Measurements from ENCODE around the gene FOSL2.

The FOSL2 gene

DNA sequence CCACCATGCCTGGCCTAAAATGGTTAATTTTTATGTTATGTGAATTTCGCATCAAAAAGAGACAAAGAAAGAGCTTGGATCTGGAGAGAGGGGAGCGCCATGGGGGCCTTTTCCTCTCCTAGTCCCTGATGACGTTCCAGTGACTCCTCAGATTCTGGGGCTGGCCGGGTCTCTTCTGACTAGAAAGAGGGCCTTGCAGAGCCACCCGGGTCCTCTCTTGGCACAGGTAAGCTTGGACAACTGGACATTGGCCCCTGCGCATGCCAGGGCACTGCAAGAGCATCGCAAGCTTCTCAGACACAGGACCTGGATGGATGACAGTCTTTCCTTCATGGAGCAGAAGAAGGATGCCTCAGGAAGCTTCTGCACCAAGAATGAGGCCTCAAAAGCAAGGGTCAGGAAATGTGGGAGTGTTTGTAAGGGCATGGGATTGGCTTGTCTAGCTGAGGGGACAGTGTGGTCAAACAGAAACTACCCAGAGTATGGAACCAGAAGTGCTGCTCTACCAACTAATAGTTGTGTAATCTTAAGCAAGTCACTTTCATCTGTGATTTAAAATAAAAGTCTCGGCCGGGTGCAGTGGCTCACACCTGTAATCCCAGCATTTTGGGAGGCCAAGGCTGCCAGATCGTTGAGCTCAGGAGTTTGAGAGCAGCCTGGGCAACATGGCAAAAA is 35.2 kb downstream of the FOSL2 start:
- H3K9me2 ChIP-seq (replicated peaks; ENCODE audit: insufficient read depth, low read length) = no peaks in the 10 kb centered on the region
- H3K27me3 ChIP-seq (replicated peaks; ENCODE audit: insufficient read depth, low read length) = no peaks in the 10 kb centered on the region
- H3F3A ChIP-seq (ENCODE audit: insufficient read depth, low read length) = no peaks in the 10 kb centered on the region
- no peaks in the 10 kb centered on the region for H4K20me1 ChIP-seq (ENCODE audit: insufficient read depth, low read length)
- no peaks in the 10 kb centered on the region for H3K79me2 ChIP-seq (ENCODE audit: low read length)
- H3K4me2 ChIP-seq (ENCODE audit: low read depth, low read length) = no peak overlapping the region
- no peaks in the 10 kb centered on the region for H3K36me3 ChIP-seq (replicated peaks; ENCODE audit: insufficient read depth, low read length)
- no peak overlapping the region for H3K9ac ChIP-seq (ENCODE audit: low read length)
- TF ChIP-seq, protein P1, sequence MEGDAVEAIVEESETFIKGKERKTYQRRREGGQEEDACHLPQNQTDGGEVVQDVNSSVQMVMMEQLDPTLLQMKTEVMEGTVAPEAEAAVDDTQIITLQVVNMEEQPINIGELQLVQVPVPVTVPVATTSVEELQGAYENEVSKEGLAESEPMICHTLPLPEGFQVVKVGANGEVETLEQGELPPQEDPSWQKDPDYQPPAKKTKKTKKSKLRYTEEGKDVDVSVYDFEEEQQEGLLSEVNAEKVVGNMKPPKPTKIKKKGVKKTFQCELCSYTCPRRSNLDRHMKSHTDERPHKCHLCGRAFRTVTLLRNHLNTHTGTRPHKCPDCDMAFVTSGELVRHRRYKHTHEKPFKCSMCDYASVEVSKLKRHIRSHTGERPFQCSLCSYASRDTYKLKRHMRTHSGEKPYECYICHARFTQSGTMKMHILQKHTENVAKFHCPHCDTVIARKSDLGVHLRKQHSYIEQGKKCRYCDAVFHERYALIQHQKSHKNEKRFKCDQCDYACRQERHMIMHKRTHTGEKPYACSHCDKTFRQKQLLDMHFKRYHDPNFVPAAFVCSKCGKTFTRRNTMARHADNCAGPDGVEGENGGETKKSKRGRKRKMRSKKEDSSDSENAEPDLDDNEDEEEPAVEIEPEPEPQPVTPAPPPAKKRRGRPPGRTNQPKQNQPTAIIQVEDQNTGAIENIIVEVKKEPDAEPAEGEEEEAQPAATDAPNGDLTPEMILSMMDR (IDR thresholded peaks at IDR 0.05; ENCODE audit: low read length) = no peak
- TF ChIP-seq EZH2phosphoT487 (IDR thresholded peaks at IDR 0.05; ENCODE audit: low read length) = no peak
- no peak for TF ChIP-seq EZH2 (optimal IDR thresholded peaks at IDR 0.05; ENCODE audit: low read depth, low read length)
- DNase-seq = no peak
- no peaks in the 10 kb centered on the region for H3K4me1 ChIP-seq (ENCODE audit: low read length)
- no peak overlapping the region for H3K4me3 ChIP-seq (ENCODE audit: low read length)
- no peaks in the 10 kb centered on the region for H3K9me3 ChIP-seq (replicated peaks; ENCODE audit: insufficient read depth, low read length)
- H3K27ac ChIP-seq (ENCODE audit: low read length) = no peak overlapping the region
- no peak overlapping the region for H2AFZ ChIP-seq (ENCODE audit: low read length)

DNA sequence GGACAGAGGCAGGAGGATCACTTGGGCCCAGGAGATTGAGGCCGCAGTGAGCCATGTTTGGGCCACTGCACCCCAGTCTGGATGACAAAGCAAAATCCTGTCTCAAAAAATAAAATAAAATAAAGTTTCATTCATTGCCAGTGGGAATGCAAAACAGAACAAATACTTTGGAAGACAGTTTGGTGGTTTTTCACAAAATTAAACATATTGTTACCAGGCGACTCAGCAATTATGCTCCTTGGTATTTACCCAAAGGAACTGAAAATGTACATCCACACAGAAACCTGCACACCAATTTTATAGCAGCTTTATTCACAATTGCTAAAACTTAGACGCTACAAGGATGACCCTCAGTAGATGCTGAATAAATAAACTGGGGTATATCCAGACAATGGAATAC is 35.8 kb downstream of the FOSL2 start:
- H3K27ac ChIP-seq (ENCODE audit: low read length) = no peak overlapping the region
- no peaks in the 10 kb centered on the region for H3K27me3 ChIP-seq (replicated peaks; ENCODE audit: insufficient read depth, low read length)
- no peaks in the 10 kb centered on the region for H3K79me2 ChIP-seq (ENCODE audit: low read length)
- H3K36me3 ChIP-seq (replicated peaks; ENCODE audit: insufficient read depth, low read length) = no peaks in the 10 kb centered on the region
- H3K9me3 ChIP-seq (replicated peaks; ENCODE audit: insufficient read depth, low read length) = no peaks in the 10 kb centered on the region
- TF ChIP-seq, protein P1 (IDR thresholded peaks at IDR 0.05; ENCODE audit: low read length) = no peak
- TF ChIP-seq EZH2phosphoT487 (IDR thresholded peaks at IDR 0.05; ENCODE audit: low read length) (no peak), EZH2 (optimal IDR thresholded peaks at IDR 0.05; ENCODE audit: low read depth, low read length) (no peak)
- H3K4me2 ChIP-seq (ENCODE audit: low read depth, low read length) = no peak overlapping the region
- no peaks in the 10 kb centered on the region for H3F3A ChIP-seq (ENCODE audit: insufficient read depth, low read length)
- H3K4me3 ChIP-seq (ENCODE audit: low read length) = no peak overlapping the region
- no peak for DNase-seq
- H2AFZ ChIP-seq (ENCODE audit: low read length) = no peak overlapping the region
- no peak overlapping the region for H3K9ac ChIP-seq (ENCODE audit: low read length)
- no peaks in the 10 kb centered on the region for H3K4me1 ChIP-seq (ENCODE audit: low read length)
- no peaks in the 10 kb centered on the region for H3K9me2 ChIP-seq (replicated peaks; ENCODE audit: insufficient read depth, low read length)
- H4K20me1 ChIP-seq (ENCODE audit: insufficient read depth, low read length) = no peaks in the 10 kb centered on the region

DNA sequence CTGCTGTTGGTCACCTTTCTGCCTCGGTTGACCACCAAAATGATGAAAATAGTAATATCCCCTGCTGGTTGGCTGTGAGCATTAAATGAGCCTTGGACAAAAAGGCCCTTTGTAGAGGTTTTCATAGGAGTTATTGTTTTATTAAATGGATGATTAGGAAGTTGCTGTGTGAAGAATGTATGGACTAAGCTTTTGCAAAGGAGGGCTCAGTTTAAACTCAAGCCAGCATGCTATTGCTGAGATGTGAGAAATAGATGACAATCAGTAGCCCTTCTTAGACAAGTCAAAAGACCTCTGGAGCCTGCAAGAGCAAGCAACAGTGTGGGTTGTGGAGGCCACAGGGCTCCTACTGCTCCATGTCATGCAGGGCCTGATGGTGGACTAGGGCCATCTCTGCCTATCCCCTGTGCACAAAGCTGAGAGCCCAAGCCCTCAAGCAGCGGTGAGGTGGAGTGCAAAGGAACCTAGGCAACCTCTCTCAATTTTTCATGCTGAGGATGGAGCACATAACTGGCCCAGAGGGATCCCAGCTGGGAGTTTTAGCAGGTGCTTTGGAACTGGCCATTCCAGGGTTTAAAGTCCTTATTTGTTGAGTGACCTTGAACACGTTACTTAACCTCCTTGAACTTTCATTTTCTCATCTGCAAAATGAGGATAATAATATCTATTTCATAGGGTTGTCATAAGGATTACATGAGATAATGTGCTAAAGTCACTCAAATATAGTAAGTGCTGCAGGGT is 37.1 kb downstream of the FOSL2 start:
- Histone ChIP-seq H4K20me1 (ENCODE audit: insufficient read depth, low read length) (no peaks in the 10 kb centered on the region), H3K9me2 (replicated peaks; ENCODE audit: insufficient read depth, low read length) (no peaks in the 10 kb centered on the region), H3K9ac (ENCODE audit: low read length) (no peak overlapping the region), H3F3A (ENCODE audit: insufficient read depth, low read length) (no peaks in the 10 kb centered on the region), H3K79me2 (ENCODE audit: low read length) (no peaks in the 10 kb centered on the region), H2AFZ (ENCODE audit: low read length) (no peak overlapping the region), H3K4me1 (ENCODE audit: low read length) (no peaks in the 10 kb centered on the region), H3K27ac (ENCODE audit: low read length) (no peak overlapping the region), H3K36me3 (replicated peaks; ENCODE audit: insufficient read depth, low read length) (no peaks in the 10 kb centered on the region), H3K4me2 (ENCODE audit: low read depth, low read length) (no peak overlapping the region), H3K9me3 (replicated peaks; ENCODE audit: insufficient read depth, low read length) (no peaks in the 10 kb centered on the region), H3K27me3 (replicated peaks; ENCODE audit: insufficient read depth, low read length) (no peaks in the 10 kb centered on the region), H3K4me3 (ENCODE audit: low read length) (no peak overlapping the region)
- no peak for DNase-seq
- TF ChIP-seq EZH2 (optimal IDR thresholded peaks at IDR 0.05; ENCODE audit: low read depth, low read length) = no peak
- TF ChIP-seq, protein P1 (IDR thresholded peaks at IDR 0.05; ENCODE audit: low read length) = no peak
- TF ChIP-seq EZH2phosphoT487 (IDR thresholded peaks at IDR 0.05; ENCODE audit: low read length) = no peak
